Stimulated activated CD8-positive, alpha-beta memory T cell treated with anti-CD3 and anti-CD28 coated beads, Interleukin-7, amount 100 ng/mL, for 4 hours (primary cell): Measurements from ENCODE around the gene CNR1.

Experiments used
- DNase-seq, 2 donors: peaks; one replicate each; pipeline ENCODE4 v3.0.0-alpha.2; 2020; ENCODE audit warnings: low read depth in 2 of 2

CNR1 gene

DNA sequence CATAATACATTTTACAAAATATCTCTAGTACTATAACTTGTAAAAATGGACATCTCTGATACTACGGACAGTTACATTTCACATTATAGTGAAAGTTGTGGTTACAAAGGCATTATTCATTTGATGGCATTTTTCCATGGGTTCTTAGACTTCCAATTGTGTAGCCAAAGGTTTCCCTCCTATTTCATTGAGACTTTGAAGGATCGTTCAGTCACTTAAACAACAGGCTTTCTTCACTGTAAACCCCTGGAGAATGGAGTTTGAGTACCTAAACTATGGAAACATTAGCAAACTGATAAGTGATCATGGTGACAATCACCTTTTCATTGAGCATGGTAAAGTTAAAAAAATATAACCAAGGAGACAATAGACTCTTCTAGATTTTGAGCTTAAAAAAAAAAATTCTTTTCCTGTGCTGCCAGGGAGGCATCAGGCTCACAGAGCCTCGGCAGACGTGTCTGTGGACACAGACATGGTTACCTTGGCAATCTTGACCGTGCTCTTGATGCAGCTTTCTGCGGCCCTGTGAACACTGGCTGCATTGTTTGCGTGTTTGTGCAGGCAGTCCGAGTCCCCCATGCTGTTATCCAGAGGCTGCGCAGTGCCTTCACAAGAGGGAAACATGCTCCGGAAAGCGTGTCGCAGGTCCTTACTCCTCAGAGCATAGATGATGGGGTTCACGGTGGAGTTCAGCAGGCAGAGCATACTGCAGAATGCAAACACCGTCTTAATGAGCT, 22.6 kb downstream of the CNR1 start:
- no peak for DNase-seq

DNA sequence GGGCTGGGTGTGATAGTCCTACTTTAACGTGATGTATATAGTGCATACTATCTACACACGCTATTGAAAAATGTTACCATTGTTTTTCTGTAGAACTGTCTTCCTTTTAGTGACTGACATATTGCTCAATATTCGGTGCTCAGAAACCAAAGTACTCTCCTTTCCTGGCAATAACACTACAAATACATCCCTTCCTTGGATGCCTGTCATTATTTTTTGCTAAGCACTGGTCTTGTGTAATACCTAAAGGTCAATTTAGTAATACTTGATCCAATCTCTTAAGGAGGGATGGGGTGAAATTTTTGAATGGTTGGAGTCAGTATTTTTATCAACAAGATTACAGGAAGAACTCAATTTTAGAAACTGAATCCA, 23.9 kb downstream of the CNR1 start:
- no peak for DNase-seq

DNA sequence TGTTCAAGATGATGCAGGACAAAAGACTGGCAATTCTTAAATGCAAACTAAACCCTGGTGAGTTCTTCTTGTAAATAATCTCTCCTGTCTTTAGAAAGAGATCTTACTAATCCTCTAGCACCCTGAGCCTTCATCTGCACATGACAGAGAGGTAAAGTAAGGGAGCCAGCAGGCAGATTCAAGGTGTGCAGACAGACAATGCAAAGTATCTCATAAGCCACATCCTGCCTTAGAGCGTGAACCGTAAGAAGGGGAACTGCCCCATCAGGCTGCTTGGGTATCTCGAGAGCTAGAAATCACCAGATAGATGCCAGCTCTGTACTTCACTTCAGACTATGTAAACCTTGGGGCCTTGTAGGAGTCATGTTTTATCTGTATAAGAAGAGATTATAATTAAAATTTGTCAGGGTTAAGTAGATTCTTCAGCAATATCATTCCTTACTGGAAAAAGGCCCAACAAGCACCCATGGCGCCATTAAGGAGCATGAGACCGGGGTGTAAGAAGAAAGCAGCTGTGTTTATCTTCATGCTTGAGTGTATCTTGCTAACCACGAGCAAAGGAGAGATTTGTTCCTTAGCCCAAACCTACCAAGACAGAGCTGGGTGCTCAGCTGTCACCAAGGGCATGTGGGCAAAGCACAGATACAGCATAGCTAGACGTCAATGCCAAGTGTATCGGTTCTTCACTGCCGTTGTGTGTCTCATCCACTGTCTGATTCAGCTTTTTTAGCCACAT, 24.4 kb downstream of the CNR1 start:
- no peak for DNase-seq

DNA sequence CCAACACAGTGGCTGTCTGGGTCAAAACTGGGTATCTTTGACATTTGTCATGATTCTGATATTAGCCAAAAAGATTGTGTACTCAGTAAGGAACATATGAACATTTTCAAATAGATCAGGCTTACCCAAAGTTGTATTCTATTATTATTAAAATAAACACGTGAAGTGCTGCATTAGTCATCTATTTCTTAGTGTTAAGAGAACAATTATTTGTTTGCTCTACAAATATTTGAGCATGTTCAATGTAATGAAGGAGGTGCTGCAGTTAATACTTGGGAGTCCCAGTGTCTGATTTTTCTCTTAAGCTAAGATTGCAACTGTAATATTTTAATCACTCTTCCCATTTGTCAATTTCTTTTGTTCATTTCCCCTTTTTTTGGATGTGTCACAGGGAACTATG, 28.2 kb downstream of the CNR1 start:
- no peak for DNase-seq

GRCh38 chr6:88135578-88136114, 30.5 kb downstream of the CNR1 start:
- DNase-seq, result no peak

GRCh38 chr6:88134575-88134974, 31.6 kb downstream of the CNR1 start:
- DNase-seq, result no peak

DNA sequence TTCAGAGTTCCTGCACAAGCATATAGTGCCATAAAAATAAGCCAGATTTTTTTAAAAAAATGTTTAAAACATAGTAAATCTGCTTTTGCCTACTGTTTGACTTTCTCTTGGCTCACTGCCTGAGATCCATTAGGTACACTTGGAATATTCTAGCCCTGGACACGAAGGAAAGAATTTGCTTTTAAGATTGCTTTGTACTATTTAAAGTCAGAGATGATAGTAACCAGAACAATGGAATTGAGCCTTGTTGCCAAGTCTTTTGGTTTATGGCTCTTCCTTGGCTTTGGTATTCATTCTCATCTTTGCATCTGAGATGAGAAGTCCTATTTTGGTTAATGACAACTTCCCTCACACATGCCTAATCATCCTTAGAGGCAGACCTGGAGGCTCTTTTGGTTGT, 32.4 kb downstream of the CNR1 start:
- DNase-seq, result no peak

DNA sequence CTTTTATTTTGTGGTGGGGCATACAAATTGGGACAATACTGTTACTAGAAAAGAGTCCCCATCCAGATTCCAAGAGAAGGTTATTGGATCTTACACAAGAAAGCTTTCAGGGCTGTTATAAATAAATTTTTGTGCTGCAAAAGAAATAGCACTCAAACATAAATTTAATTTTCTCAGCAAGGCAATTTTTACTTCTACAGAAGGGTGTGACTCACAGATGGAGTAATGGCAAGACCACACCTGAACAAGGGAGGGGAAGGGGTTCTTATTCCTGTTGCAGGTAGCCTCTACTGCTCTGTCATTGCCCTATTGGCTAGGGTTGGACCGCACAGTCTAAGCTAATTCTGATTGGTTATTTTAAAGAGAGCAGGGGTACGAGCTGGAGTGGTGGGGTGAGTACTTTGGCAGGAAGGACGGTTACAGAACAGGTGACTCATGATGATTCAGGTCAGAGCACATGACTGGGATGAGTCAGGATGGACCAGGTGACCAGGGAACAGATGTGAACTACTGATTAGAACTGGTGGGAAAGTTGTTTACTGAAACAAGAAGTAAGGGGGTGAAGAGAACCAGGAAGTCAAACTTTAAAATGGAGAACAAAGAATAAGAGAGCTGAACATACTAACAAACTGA, 41.1 kb downstream of the CNR1 start:
- no peak for DNase-seq

- no peak for DNase-seq
Observed at GRCh38 chr6:88120635-88121034, 45.5 kb downstream of the CNR1 start.

DNA sequence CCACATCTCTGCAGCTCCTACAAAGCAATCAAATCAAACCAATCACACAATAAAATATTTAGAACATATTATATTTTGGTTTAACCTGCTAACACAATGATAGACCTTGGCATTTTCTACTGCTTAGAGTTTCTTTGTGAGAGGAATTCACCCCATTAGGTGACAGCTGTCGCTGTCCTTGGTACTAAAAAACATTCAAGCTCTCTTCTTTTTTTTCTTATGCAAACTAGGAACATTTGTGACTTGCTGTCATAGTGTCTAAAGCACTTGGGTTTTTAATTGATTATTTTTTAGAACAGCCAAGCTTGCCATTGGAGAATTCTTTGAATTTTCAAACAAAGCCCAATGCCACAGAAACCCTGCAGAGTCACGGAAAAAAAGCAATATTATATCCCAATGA, 46.4 kb downstream of the CNR1 start:
- no peak for DNase-seq

GRCh38 chr6:88116276-88116675, 49.9 kb downstream of the CNR1 start:
- DNase-seq, result no peak

DNA sequence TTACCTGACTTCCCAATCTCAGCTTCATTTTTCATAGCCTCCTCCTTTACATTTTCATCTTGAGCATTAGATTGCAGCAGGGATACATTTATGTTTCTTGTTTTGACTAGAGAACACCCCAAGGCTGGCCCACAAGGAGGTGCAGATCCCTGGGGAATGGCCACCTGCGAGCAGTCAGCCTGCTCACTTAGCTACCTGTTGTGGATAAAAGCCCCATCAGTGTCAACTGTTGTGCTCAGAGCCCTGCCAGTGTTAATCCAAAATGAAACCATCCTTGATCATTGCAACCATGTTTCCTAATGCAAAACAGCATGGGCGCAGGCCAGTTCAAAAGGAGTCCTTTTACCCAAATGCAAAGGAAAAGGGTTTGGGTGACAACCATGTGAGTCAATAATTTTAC, 50.8 kb downstream of the CNR1 start:
- DNase-seq, result no peak

GRCh38 chr6:88114838-88115237, 51.3 kb downstream of the CNR1 start:
- no peak for DNase-seq

DNA sequence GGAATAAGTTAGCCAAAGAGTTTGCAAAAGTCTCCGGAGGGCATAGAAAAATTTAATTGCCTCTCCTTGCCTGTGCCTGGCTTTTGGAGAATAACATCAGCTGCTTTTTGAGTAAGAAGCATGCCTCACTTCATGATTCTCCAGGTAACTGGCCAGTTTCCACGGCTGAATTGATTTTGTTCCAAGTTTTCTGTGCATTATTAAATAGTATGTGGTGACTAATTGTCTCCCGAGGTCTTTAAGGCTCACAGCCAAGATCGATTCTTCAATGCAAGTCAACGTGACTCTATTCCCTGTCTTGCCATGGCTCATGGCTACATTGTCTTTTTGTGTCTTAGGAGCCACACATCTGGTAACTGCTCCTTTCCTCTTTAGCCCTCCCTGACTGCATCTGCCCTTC, 54.2 kb downstream of the CNR1 start:
- DNase-seq, result no peak

- no peak for DNase-seq
Observed at GRCh38 chr6:88107241-88107640, 58.9 kb downstream of the CNR1 start.

DNA sequence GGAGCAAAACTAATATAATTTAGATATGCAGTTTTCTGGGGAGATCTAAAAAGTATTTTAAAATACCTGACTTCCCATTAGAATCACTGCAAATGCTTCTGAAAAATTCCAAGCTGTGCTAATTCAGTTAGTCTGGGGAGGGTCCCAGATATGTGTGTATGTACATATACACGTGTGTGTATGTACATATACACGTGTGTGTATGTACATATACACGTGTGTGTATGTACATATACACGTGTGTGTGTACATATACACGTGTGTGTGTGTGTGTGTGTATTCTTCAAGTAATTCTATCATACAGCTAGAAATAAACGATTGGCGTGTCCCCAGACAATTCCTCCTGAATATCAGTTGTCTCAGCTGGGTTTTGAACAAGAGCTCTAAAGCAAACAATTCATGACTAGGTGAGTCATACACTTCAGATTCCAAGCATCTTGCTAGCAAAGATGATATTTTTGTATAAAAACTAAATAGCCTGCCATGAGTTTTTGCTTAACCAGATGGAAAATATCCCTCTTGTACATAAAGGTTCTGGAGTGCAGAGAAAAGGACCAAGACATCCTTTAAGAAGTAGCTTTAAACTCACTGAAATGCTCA, 60.3 kb downstream of the CNR1 start:
- DNase-seq, result no peak
